Endothelial cell (in vitro differentiated cells): ENCODE results near the gene PML. TPM values are rescaled to one million over a fixed set of nuclear protein-coding genes. Genes with fewer than 3 reads are reported as not detected.
A peak's percentile ranks its signal among the peaks of the same experiment; 100 is the strongest.

Source experiments
- DNase-seq: peaks from one replicate; pipeline ENCODE4 v3.0.0; 2021; ENCODE audit warnings: low spot score
- H3K27ac Mint-ChIP-seq: one replicate; pipeline ENCODE4 v1.8.0; 2021; ENCODE audit warnings: mixed read lengths, inconsistent platforms; ENCODE audit not compliant: unreplicated experiment
- H3K27me3 Mint-ChIP-seq: one replicate; pipeline ENCODE4 v1.8.0; 2021; ENCODE audit warnings: mild to moderate bottlenecking, moderate library complexity, mixed read lengths, inconsistent platforms; ENCODE audit not compliant: unreplicated experiment
- H3K36me3 Mint-ChIP-seq: one replicate; pipeline ENCODE4 v1.8.0; 2021; ENCODE audit warnings: mild to moderate bottlenecking, low read depth, mixed read lengths, inconsistent platforms; ENCODE audit not compliant: unreplicated experiment
- H3K4me1 Mint-ChIP-seq: one replicate; pipeline ENCODE4 v1.8.0; 2021; ENCODE audit warnings: mild to moderate bottlenecking, mixed read lengths, inconsistent platforms; ENCODE audit not compliant: unreplicated experiment
- H3K4me3 Mint-ChIP-seq: one replicate; pipeline ENCODE4 v1.8.0; 2021; ENCODE audit warnings: mild to moderate bottlenecking, mixed read lengths, inconsistent platforms; ENCODE audit not compliant: unreplicated experiment
- H3K9me3 Mint-ChIP-seq: one replicate; pipeline ENCODE4 v1.8.0; 2021; ENCODE audit warnings: mixed read lengths, inconsistent platforms; ENCODE audit not compliant: unreplicated experiment
- total RNA-seq: library from RNA; stranded (reverse); fragmentation: NEBNext Ultra II Directional; extraction: Animal tissue kit (Norgen Biotek cat#: 25700); gene quantifications from one replicate; pipeline ENCODE4 v1.2.1, GENCODE V29; 2021; ENCODE audit not compliant: unreplicated experiment
- TF ChIP-seq, protein P1 (sequence below): fragments of 200-600 bp; sonication (generic); IDR thresholded peaks from one replicate; pipeline ENCODE4 v1.5.0; 2021; ENCODE audit warnings: antibody characterized with exemption; ENCODE audit not compliant: unreplicated experiment

Gene PML
- total RNA-seq, 1 donor from 2014 or later = 161 TPM

GRCh38 chr15:73987250-73987649, 7.3 kb upstream of the PML start:
- Mint-ChIP-seq H3K27me3 (peaks cover 10% of the 10 kb centered on the region), H3K36me3 (peaks cover 15% of the 10 kb centered on the region), H3K9me3 (no peaks in the 10 kb centered on the region), H3K4me3 (peak overlapping the region; percentile 6), H3K4me1 (peaks cover 38% of the 10 kb centered on the region), H3K27ac (no peak overlapping the region)
- DNase-seq = no peak
- TF ChIP-seq, protein P1, sequence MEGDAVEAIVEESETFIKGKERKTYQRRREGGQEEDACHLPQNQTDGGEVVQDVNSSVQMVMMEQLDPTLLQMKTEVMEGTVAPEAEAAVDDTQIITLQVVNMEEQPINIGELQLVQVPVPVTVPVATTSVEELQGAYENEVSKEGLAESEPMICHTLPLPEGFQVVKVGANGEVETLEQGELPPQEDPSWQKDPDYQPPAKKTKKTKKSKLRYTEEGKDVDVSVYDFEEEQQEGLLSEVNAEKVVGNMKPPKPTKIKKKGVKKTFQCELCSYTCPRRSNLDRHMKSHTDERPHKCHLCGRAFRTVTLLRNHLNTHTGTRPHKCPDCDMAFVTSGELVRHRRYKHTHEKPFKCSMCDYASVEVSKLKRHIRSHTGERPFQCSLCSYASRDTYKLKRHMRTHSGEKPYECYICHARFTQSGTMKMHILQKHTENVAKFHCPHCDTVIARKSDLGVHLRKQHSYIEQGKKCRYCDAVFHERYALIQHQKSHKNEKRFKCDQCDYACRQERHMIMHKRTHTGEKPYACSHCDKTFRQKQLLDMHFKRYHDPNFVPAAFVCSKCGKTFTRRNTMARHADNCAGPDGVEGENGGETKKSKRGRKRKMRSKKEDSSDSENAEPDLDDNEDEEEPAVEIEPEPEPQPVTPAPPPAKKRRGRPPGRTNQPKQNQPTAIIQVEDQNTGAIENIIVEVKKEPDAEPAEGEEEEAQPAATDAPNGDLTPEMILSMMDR = no peak

GRCh38 chr15:73987681-73988444, 6.7 kb upstream of the PML start:
- Mint-ChIP-seq H3K36me3 (peaks cover 15% of the 10 kb centered on the region), H3K4me3 (peak overlapping the region; percentile 6), H3K27me3 (peaks cover 10% of the 10 kb centered on the region), H3K9me3 (no peaks in the 10 kb centered on the region), H3K27ac (no peak overlapping the region), H3K4me1 (peaks cover 42% of the 10 kb centered on the region)
- TF ChIP-seq, protein P1 = no peak
- no peak for DNase-seq

- no peak overlapping the region for H3K27ac Mint-ChIP-seq
- peaks cover 10% of the 10 kb centered on the region for H3K27me3 Mint-ChIP-seq
- H3K36me3 Mint-ChIP-seq = peaks cover 15% of the 10 kb centered on the region
- peaks cover 43% of the 10 kb centered on the region for H3K4me1 Mint-ChIP-seq
- no peak overlapping the region for H3K4me3 Mint-ChIP-seq
- DNase-seq = no peak
- H3K9me3 Mint-ChIP-seq = no peaks in the 10 kb centered on the region
- TF ChIP-seq, protein P1 = no peak
These were observed 6.0 kb upstream of the PML start for GRCh38 chr15:73988445-73988969.

GRCh38 chr15:73989001-73989798, 5.3 kb upstream of the PML start:
- no peak overlapping the region for H3K27ac Mint-ChIP-seq
- no peaks in the 10 kb centered on the region for H3K9me3 Mint-ChIP-seq
- H3K4me3 Mint-ChIP-seq = no peak overlapping the region
- DNase-seq = no peak
- TF ChIP-seq, protein P1 = no peak
- H3K4me1 Mint-ChIP-seq = peaks cover 46% of the 10 kb centered on the region
- H3K27me3 Mint-ChIP-seq = peaks cover 12% of the 10 kb centered on the region
- peaks cover 10% of the 10 kb centered on the region for H3K36me3 Mint-ChIP-seq
